Activated CD8-positive, alpha-beta memory T cell treated with anti-CD3 and anti-CD28 coated beads for 36 hours (primary cell): Measurements from ENCODE around the gene ASXL1. TPM values are rescaled to one million over a fixed set of nuclear protein-coding genes. Genes with fewer than 3 reads are reported as not detected.

Experiments used
- total RNA-seq, 2 experiments: library from RNA; stranded (reverse); gene quantifications; one replicate each; pipeline ENCODE4 v1.2.3, GENCODE V29; 2021

The ASXL1 gene
- total RNA-seq, 2 experiments from 2014 or later: 119 to 122 TPM

Other genes with a start within 250 kb of the ASXL1 start
- gene TM9SF4, start 248.6 kb upstream of the ASXL1 start, total RNA-seq: 10 to 100 TPM; 49.8 TPM
- gene PLAGL2, start 150.6 kb upstream of the ASXL1 start, total RNA-seq: 100 to 1,000 TPM; 115 to 117 TPM
- gene POFUT1, start 150.5 kb upstream of the ASXL1 start, total RNA-seq: 10 to 100 TPM; 78.5 to 82.1 TPM
- gene KIF3B, start 80.7 kb upstream of the ASXL1 start, total RNA-seq: 10 to 100 TPM; 46.0 to 46.4 TPM
- gene NOL4L, start 227.0 kb downstream of the ASXL1 start, total RNA-seq: 10 to 100 TPM in 1 of 2 experiments, 1 to 10 TPM in 1; 9.9 to 10.9 TPM